ENCODE data around the gene MEGF10.

Gene MEGF10

GRCh38 chr5:127355337-127355736 lies 64.7 kb downstream of the MEGF10 start:
- no peaks in the 10 kb centered on the region for H3K4me1 ChIP-seq (ENCODE audit: insufficient read depth, low read length, severe bottlenecking)
- no peak overlapping the region for H2AFZ ChIP-seq (ENCODE audit: low read length)
- H3K4me3 ChIP-seq (ENCODE audit: low read depth, low read length, poor library complexity, severe bottlenecking): no peak overlapping the region
- H3K4me2 ChIP-seq (ENCODE audit: low read length): no peak overlapping the region
- no peaks in the 10 kb centered on the region for H3K9me3 ChIP-seq (ENCODE audit: low read length)
- no peak overlapping the region for H3K27ac ChIP-seq (ENCODE audit: low read depth, low read length, poor library complexity, severe bottlenecking)
- no peaks in the 10 kb centered on the region for H3K9me2 ChIP-seq (ENCODE audit: low read depth, low read length)
- no peak overlapping the region for H3K9ac ChIP-seq (ENCODE audit: low read length)
- no peaks in the 10 kb centered on the region for H4K20me1 ChIP-seq (ENCODE audit: insufficient read depth, low read length)
- no peaks in the 10 kb centered on the region for H3K79me2 ChIP-seq (ENCODE audit: insufficient read depth, low read length)
- TF ChIP-seq EZH2 (IDR thresholded peaks at IDR 0.05; ENCODE audit: borderline replicate concordance, low read length) (no peak), CTCF (IDR thresholded peaks at IDR 0.05; ENCODE audit: low read length) (no peak)
- H3F3A ChIP-seq (ENCODE audit: insufficient read depth, low read length): no peaks in the 10 kb centered on the region
- H3K36me3 ChIP-seq (ENCODE audit: insufficient read depth, low read length): no peaks in the 10 kb centered on the region
- no peaks in the 10 kb centered on the region for H3K27me3 ChIP-seq (ENCODE audit: insufficient read depth, low read length)

GRCh38 chr5:127358284-127358683 lies 67.7 kb downstream of the MEGF10 start:
- no peaks in the 10 kb centered on the region for H3K79me2 ChIP-seq (ENCODE audit: insufficient read depth, low read length)
- H3K4me2 ChIP-seq (ENCODE audit: low read length): no peak overlapping the region
- H3K4me1 ChIP-seq (ENCODE audit: insufficient read depth, low read length, severe bottlenecking): no peaks in the 10 kb centered on the region
- TF ChIP-seq CTCF (IDR thresholded peaks at IDR 0.05; ENCODE audit: low read length) (no peak), EZH2 (IDR thresholded peaks at IDR 0.05; ENCODE audit: borderline replicate concordance, low read length) (no peak)
- no peaks in the 10 kb centered on the region for H3F3A ChIP-seq (ENCODE audit: insufficient read depth, low read length)
- H3K4me3 ChIP-seq (ENCODE audit: low read depth, low read length, poor library complexity, severe bottlenecking): no peak overlapping the region
- H3K27me3 ChIP-seq (ENCODE audit: insufficient read depth, low read length): no peaks in the 10 kb centered on the region
- no peaks in the 10 kb centered on the region for H4K20me1 ChIP-seq (ENCODE audit: insufficient read depth, low read length)
- H3K27ac ChIP-seq (ENCODE audit: low read depth, low read length, poor library complexity, severe bottlenecking): no peak overlapping the region
- no peak overlapping the region for H3K9ac ChIP-seq (ENCODE audit: low read length)
- H3K9me3 ChIP-seq (ENCODE audit: low read length): no peaks in the 10 kb centered on the region
- H2AFZ ChIP-seq (ENCODE audit: low read length): no peak overlapping the region
- no peaks in the 10 kb centered on the region for H3K36me3 ChIP-seq (ENCODE audit: insufficient read depth, low read length)
- H3K9me2 ChIP-seq (ENCODE audit: low read depth, low read length): no peaks in the 10 kb centered on the region

- Histone ChIP-seq H3K27ac (ENCODE audit: low read depth, low read length, poor library complexity, severe bottlenecking) (no peak overlapping the region), H3K4me2 (ENCODE audit: low read length) (no peak overlapping the region), H3K9ac (ENCODE audit: low read length) (no peak overlapping the region), H3K9me3 (ENCODE audit: low read length) (no peaks in the 10 kb centered on the region), H3K27me3 (ENCODE audit: insufficient read depth, low read length) (no peaks in the 10 kb centered on the region), H2AFZ (ENCODE audit: low read length) (no peak overlapping the region), H3K9me2 (ENCODE audit: low read depth, low read length) (no peaks in the 10 kb centered on the region), H3F3A (ENCODE audit: insufficient read depth, low read length) (no peaks in the 10 kb centered on the region), H3K79me2 (ENCODE audit: insufficient read depth, low read length) (no peaks in the 10 kb centered on the region), H3K4me1 (ENCODE audit: insufficient read depth, low read length, severe bottlenecking) (no peaks in the 10 kb centered on the region), H3K4me3 (ENCODE audit: low read depth, low read length, poor library complexity, severe bottlenecking) (no peak overlapping the region), H3K36me3 (ENCODE audit: insufficient read depth, low read length) (no peaks in the 10 kb centered on the region), H4K20me1 (ENCODE audit: insufficient read depth, low read length) (no peaks in the 10 kb centered on the region)
- TF ChIP-seq CTCF (IDR thresholded peaks at IDR 0.05; ENCODE audit: low read length): no peak
- no peak for TF ChIP-seq EZH2 (IDR thresholded peaks at IDR 0.05; ENCODE audit: borderline replicate concordance, low read length)
These were observed 68.1 kb downstream of the MEGF10 start for GRCh38 chr5:127358740-127359139.
